HEK293 (cell line): ENCODE measurements around the gene GMPPA.

Experiments
- CTCF ChIA-PET: fragments of 350-600 bp; formaldehyde crosslinking; extraction: SDS; loops from one replicate; lab custom pipeline; 2021; ENCODE audit warnings: antibody characterized with exemption; lab: Yijun Ruan, JAX
- POLR2A ChIA-PET: fragments of 300-600 bp; formaldehyde crosslinking; extraction: SDS; loops from one replicate; lab custom pipeline; 2020; ENCODE audit warnings: antibody characterized with exemption, inconsistent platforms; lab: Yijun Ruan, JAX
- H3K27ac ChIP-seq: fragments of 200-500 bp; sonication (Bioruptor generic); 2 replicates; pipeline ENCODE4 v1.5.1; 2014; ENCODE audit warnings: low read depth, low read length, control low read depth, inconsistent platforms; ENCODE audit errors: extremely low read depth
- H3K36me3 ChIP-seq, 2 experiments: fragments of 200-500 bp in 1 of 2; sonication (Bioruptor generic) in 1 of 2; 1 replicate in 1 of 2; 2 replicates in 1 of 2; pipeline ENCODE4 v1.5.1; 2014 to 2017; ENCODE audit warnings: inconsistent platforms in 2 of 2, low read length in 2 of 2; ENCODE audit not compliant: control insufficient read depth in 2 of 2, insufficient read depth in 1 of 2
- H3K4me1 ChIP-seq: fragments of 200-500 bp; sonication (Bioruptor generic); 2 replicates; pipeline ENCODE4 v1.5.1; 2014; ENCODE audit warnings: mild to moderate bottlenecking, low read length, inconsistent platforms; ENCODE audit not compliant: control insufficient read depth, insufficient read depth
- H3K4me3 ChIP-seq: 2 replicates; pipeline ENCODE4 v1.5.1; 2011; ENCODE audit warnings: low read depth, mild to moderate bottlenecking, control low read depth, low read length, moderate library complexity
- H3K9me3 ChIP-seq: fragments of 200-500 bp; sonication (Bioruptor generic); 2 replicates; pipeline ENCODE4 v1.5.1; 2014; ENCODE audit warnings: low read depth, low read length, inconsistent platforms; ENCODE audit not compliant: control insufficient read depth, insufficient read depth
- KLF10 ChIP-seq: fragments of 450-650 bp; IDR thresholded peaks from 2 replicates; pipeline ENCODE4 v1.5.1; 2018; ENCODE audit warnings: missing biosample characterization, mild to moderate bottlenecking, missing genetic modification characterization
- KLF8 ChIP-seq: fragments of 450-650 bp; formaldehyde crosslinking; IDR thresholded peaks from 2 replicates; pipeline ENCODE4 v1.5.1; 2016; ENCODE audit warnings: missing biosample characterization, missing genetic modification characterization
- SCRT2 ChIP-seq: fragments of 450-650 bp; formaldehyde crosslinking; IDR thresholded peaks from 2 replicates; pipeline ENCODE4 v1.5.1; 2016; ENCODE audit warnings: missing biosample characterization, missing genetic modification characterization
- SP2 ChIP-seq: fragments of 450-650 bp; formaldehyde crosslinking; IDR thresholded peaks from 2 replicates; pipeline ENCODE4 v1.5.1; 2016; ENCODE audit warnings: missing biosample characterization, missing genetic modification characterization
- TRIM28 ChIP-seq: IDR thresholded peaks from 2 replicates; pipeline ENCODE4 v1.6.1; 2011; ENCODE audit warnings: low read length, control low read depth, borderline replicate concordance
- ZBTB17 ChIP-seq: fragments of 450-650 bp; formaldehyde crosslinking; IDR thresholded peaks from 2 replicates; pipeline ENCODE4 v1.5.1; 2016; ENCODE audit warnings: missing biosample characterization, missing genetic modification characterization
- ZBTB20 ChIP-seq: fragments of 450-650 bp; formaldehyde crosslinking; IDR thresholded peaks from 2 replicates; pipeline ENCODE4 v1.5.1; 2016; ENCODE audit warnings: missing biosample characterization, missing genetic modification characterization
- ZBTB48 ChIP-seq: fragments of 450-650 bp; formaldehyde crosslinking; IDR thresholded peaks from 2 replicates; pipeline ENCODE4 v1.5.1; 2016; ENCODE audit warnings: missing biosample characterization, missing genetic modification characterization
- ZNF2 ChIP-seq: fragments of 450-650 bp; formaldehyde crosslinking; IDR thresholded peaks from 2 replicates; pipeline ENCODE4 v1.5.1; 2016; ENCODE audit warnings: missing biosample characterization, missing genetic modification characterization
- ZNF350 ChIP-seq: fragments of 450-650 bp; formaldehyde crosslinking; IDR thresholded peaks from 2 replicates; pipeline ENCODE4 v1.5.0; 2017; ENCODE audit warnings: missing biosample characterization, mild to moderate bottlenecking, missing genetic modification characterization
- ZNF37A ChIP-seq: fragments of 450-650 bp; IDR thresholded peaks from 2 replicates; pipeline ENCODE4 v1.5.1; 2018; ENCODE audit warnings: missing biosample characterization, missing genetic modification characterization
- ZNF391 ChIP-seq: fragments of 450-650 bp; formaldehyde crosslinking; IDR thresholded peaks from 2 replicates; pipeline ENCODE4 v1.5.1; 2016; ENCODE audit warnings: low read depth, missing biosample characterization, missing genetic modification characterization, borderline replicate concordance
- ZNF501 ChIP-seq: fragments of 450-650 bp; formaldehyde crosslinking; IDR thresholded peaks from 2 replicates; pipeline ENCODE4 v1.5.1; 2016; ENCODE audit warnings: missing biosample characterization, missing genetic modification characterization
- ZNF521 ChIP-seq: fragments of 450-650 bp; formaldehyde crosslinking; IDR thresholded peaks from 2 replicates; pipeline ENCODE4 v1.5.1; 2017; ENCODE audit warnings: missing biosample characterization, mild to moderate bottlenecking, missing genetic modification characterization
- ZNF610 ChIP-seq: fragments of 450-650 bp; formaldehyde crosslinking; IDR thresholded peaks from 2 replicates; pipeline ENCODE4 v1.5.1; 2016; ENCODE audit warnings: missing biosample characterization, missing genetic modification characterization, borderline replicate concordance
- ZNF621 ChIP-seq: fragments of 450-650 bp; formaldehyde crosslinking; IDR thresholded peaks from 2 replicates; pipeline ENCODE4 v1.5.1; 2017; ENCODE audit warnings: missing biosample characterization, missing genetic modification characterization
- ZNF645 ChIP-seq: fragments of 450-650 bp; formaldehyde crosslinking; IDR thresholded peaks from 2 replicates; pipeline ENCODE4; 2016; ENCODE audit warnings: missing biosample characterization, missing genetic modification characterization
- ZXDB ChIP-seq: fragments of 450-650 bp; formaldehyde crosslinking; IDR thresholded peaks from 2 replicates; pipeline ENCODE4 v1.5.1; 2016; ENCODE audit warnings: missing biosample characterization, missing genetic modification characterization
- TF ChIP-seq, protein P1 (sequence below): fragments of 450-650 bp; formaldehyde crosslinking; IDR thresholded peaks from 2 replicates; pipeline ENCODE4 v1.5.1; 2016; ENCODE audit warnings: missing biosample characterization, missing genetic modification characterization
- TF ChIP-seq, protein P2 (sequence below): fragments of 450-650 bp; formaldehyde crosslinking; IDR thresholded peaks from 2 replicates; pipeline ENCODE4 v1.5.1; 2017; ENCODE audit warnings: missing biosample characterization, missing genetic modification characterization
- TF ChIP-seq, protein P3 (sequence below): fragments of 450-650 bp; formaldehyde crosslinking; IDR thresholded peaks from 2 replicates; pipeline ENCODE4 v1.5.1; 2016; ENCODE audit warnings: missing biosample characterization, missing genetic modification characterization, borderline replicate concordance
- TF ChIP-seq, protein P4 (sequence below): fragments of 450-650 bp; formaldehyde crosslinking; IDR thresholded peaks from 2 replicates; pipeline ENCODE4 v1.5.1; 2016; ENCODE audit warnings: missing biosample characterization, missing genetic modification characterization

The GMPPA gene

DNA sequence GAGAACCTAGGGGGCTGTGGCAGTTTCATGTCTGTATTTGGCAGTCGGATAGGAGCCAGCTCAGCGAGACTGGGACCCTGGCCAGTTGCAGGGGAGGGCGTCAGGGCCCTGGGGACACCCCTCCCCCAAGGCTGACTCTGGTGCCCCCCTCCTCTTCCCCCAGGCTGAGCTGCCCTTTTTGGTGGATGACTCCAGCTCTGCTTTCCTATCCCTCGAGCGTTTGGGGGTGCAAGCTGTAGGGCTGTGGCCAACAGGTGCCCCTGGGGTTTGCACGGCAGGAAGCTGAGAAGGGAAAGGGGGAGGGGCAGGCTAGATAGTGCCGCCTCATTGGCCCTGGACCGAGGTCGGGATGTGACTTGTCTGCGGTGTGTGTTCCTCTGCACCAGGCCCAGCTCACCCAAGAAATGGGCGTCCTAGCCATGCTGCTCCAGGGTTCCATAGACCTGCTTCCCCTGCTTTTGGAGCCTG is 37.6 kb upstream of the GMPPA start:
- no peak overlapping the region for H3K27ac ChIP-seq
- H3K4me3 ChIP-seq, result no peak overlapping the region
- ChIA-PET CTCF (interaction anchor here (0.6 to 1.6 kb wide), 4 partner anchors 35 to 213 kb away, joined by 3 to 11 read pairs (median 4); a partner anchor contains a TSS), POLR2A (no interaction called here)
- peaks cover 2% of the 10 kb centered on the region; the same call in 1 of the 2 replicates for H3K4me1 ChIP-seq
- no peaks in the 10 kb centered on the region for H3K9me3 ChIP-seq
- peaks cover 0 to 28% of the 10 kb centered on the region in 2 experiments; a peak in 2 of 3 replicates for H3K36me3 ChIP-seq
- TF ChIP-seq, protein P1, sequence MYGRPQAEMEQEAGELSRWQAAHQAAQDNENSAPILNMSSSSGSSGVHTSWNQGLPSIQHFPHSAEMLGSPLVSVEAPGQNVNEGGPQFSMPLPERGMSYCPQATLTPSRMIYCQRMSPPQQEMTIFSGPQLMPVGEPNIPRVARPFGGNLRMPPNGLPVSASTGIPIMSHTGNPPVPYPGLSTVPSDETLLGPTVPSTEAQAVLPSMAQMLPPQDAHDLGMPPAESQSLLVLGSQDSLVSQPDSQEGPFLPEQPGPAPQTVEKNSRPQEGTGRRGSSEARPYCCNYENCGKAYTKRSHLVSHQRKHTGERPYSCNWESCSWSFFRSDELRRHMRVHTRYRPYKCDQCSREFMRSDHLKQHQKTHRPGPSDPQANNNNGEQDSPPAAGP, result no peak
- peak; percentile 18; the same call in 1 of the 2 replicates for TF ChIP-seq SCRT2 (tag by site-specific recombination)
- no peak for TF ChIP-seq ZNF501
- TF ChIP-seq ZBTB48 (tag by site-specific recombination), result no peak

DNA sequence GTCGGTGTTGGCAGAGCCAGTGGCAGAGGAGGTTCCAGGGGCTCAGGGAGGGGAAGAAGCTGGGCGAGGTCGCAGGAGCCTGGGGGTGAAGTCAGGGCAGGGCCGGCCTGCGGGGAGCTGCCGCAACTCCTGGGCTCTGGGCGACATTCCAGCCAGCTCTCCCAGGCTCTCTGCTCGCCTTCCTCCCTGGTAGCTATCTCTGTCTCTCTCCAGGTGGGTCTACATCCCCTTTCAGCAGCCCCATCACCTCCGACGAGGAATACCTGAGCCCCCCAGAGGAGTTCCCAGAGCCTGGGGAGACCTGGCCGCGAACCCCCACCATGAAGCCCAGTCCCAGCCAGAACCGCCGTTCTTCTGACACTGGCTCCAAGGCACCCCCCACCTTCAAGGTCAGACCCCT is 37.0 kb upstream of the GMPPA start:
- CTCF ChIA-PET, result interaction anchor here (0.9 to 1.6 kb wide), 2 partner anchors 48 to 69 kb away, joined by 4 to 11 read pairs; no protein-coding TSS in a partner anchor

More for the DNA sequence above, 37.0 kb upstream of the GMPPA start:
- POLR2A ChIA-PET, result interaction anchor here (0.5 kb wide), 1 partner anchor 74 kb away, joined by 6 read pairs; no protein-coding TSS in a partner anchor
- Histone ChIP-seq H3K4me3 (no peak overlapping the region), H3K4me1 (peaks cover 2% of the 10 kb centered on the region; the same call in 1 of the 2 replicates), H3K27ac (no peak overlapping the region), H3K9me3 (no peaks in the 10 kb centered on the region), H3K36me3 (peaks cover 0 to 33% of the 10 kb centered on the region in 2 experiments; a peak in 2 of 3 replicates)
- no peak for TF ChIP-seq ZNF521 (tag by site-specific recombination)
- no peak for TF ChIP-seq KLF10 (tag by site-specific recombination)
- TF ChIP-seq ZNF645, result no peak
- TF ChIP-seq ZXDB (tag by site-specific recombination), result no peak
- no peak for TF ChIP-seq ZNF610 (tag by site-specific recombination)
- no peak for TF ChIP-seq KLF8 (tag by site-specific recombination)
- TF ChIP-seq ZNF391 (tag by site-specific recombination), result no peak
- no peak for TF ChIP-seq ZBTB20 (tag by site-specific recombination)
- TF ChIP-seq, protein P2, sequence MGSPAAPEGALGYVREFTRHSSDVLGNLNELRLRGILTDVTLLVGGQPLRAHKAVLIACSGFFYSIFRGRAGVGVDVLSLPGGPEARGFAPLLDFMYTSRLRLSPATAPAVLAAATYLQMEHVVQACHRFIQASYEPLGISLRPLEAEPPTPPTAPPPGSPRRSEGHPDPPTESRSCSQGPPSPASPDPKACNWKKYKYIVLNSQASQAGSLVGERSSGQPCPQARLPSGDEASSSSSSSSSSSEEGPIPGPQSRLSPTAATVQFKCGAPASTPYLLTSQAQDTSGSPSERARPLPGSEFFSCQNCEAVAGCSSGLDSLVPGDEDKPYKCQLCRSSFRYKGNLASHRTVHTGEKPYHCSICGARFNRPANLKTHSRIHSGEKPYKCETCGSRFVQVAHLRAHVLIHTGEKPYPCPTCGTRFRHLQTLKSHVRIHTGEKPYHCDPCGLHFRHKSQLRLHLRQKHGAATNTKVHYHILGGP (tag by site-specific recombination), result no peak
- TF ChIP-seq, protein P3, sequence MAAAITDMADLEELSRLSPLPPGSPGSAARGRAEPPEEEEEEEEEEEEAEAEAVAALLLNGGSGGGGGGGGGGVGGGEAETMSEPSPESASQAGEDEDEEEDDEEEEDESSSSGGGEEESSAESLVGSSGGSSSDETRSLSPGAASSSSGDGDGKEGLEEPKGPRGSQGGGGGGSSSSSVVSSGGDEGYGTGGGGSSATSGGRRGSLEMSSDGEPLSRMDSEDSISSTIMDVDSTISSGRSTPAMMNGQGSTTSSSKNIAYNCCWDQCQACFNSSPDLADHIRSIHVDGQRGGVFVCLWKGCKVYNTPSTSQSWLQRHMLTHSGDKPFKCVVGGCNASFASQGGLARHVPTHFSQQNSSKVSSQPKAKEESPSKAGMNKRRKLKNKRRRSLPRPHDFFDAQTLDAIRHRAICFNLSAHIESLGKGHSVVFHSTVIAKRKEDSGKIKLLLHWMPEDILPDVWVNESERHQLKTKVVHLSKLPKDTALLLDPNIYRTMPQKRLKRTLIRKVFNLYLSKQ (tag by site-specific recombination), result no peak
- TF ChIP-seq TRIM28, result no peak
- TF ChIP-seq, protein P4, sequence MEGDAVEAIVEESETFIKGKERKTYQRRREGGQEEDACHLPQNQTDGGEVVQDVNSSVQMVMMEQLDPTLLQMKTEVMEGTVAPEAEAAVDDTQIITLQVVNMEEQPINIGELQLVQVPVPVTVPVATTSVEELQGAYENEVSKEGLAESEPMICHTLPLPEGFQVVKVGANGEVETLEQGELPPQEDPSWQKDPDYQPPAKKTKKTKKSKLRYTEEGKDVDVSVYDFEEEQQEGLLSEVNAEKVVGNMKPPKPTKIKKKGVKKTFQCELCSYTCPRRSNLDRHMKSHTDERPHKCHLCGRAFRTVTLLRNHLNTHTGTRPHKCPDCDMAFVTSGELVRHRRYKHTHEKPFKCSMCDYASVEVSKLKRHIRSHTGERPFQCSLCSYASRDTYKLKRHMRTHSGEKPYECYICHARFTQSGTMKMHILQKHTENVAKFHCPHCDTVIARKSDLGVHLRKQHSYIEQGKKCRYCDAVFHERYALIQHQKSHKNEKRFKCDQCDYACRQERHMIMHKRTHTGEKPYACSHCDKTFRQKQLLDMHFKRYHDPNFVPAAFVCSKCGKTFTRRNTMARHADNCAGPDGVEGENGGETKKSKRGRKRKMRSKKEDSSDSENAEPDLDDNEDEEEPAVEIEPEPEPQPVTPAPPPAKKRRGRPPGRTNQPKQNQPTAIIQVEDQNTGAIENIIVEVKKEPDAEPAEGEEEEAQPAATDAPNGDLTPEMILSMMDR (tag by site-specific recombination), result no peak
- no peak for TF ChIP-seq ZNF37A (tag by site-specific recombination)
- TF ChIP-seq ZBTB17, result no peak
- TF ChIP-seq ZNF2 (tag by site-specific recombination), result no peak
- TF ChIP-seq ZNF350 (tag by site-specific recombination), result no peak
- no peak for TF ChIP-seq SP2
- TF ChIP-seq ZNF621 (tag by site-specific recombination), result no peak
